Measurements from ENCODE around the gene SIDT1. TPM values are rescaled to one million over a fixed set of nuclear protein-coding genes. Genes with fewer than 3 reads are reported as not detected.

SIDT1 gene
- total RNA-seq, 3 donors from 2014 or later, result 4.8 to 7.0 (median 6.0) TPM

DNA sequence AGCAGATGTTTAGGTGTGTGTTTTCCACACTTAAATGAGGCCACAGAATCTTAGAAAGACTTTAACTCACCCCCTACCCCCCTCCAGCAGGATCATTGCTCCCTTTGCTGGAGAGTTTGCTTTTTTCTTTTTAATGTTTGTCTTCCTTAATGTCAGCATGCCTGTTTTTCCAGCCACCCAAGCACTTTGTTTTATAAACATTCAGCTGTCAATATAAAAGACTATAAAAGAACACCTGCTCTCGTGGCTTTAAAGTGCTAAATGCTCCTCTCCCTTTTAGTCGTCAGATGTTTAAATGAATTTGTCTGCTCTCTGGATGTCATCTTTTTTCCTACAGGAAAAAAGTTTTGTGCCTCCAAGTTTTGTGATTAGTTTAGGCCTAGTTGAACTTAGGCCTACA is 61.7 kb downstream of the SIDT1 start:
- H3K27me3 Mint-ChIP-seq (ENCODE audit: low read depth), result no peaks in the 10 kb centered on the region

DNA sequence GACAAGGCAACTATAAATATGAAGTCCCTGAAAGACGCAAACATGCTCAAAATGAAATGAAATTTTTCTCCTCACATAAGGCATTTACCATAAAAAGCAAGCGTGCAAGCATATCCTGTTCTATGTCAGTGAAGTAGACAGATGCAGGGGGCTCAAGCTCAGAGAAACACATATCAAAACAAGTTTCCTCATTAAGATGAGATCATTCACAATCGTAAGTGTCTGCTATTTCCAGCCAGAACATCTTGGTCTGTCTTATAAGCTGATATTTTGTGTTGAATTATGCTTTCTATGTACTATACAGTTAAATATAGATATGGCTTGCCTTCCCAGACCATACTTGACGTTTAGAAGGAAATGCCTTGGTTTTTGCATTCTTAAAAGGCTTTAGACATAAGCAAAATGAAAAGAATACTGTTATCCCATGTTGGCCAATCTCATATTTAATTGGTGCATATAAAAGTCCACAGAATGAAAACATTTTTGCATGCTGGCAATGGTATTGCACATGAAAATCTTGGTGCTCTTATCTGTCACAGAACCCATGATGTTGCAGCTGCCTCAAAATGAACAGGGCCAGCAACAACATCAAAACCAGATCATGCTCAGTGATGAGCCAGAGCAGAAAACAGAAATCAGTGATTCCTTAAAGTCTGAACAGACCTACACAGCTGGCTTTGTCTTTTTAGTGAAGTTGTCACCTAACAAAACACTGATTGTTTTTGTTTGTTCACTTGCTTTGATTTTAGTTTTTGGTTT is 65.4 kb downstream of the SIDT1 start:
- Mint-ChIP-seq H3K4me3 (no peak overlapping the region), H3K36me3 (ENCODE audit: insufficient read depth) (peaks cover 19% of the 10 kb centered on the region), H3K9me3 (no peaks in the 10 kb centered on the region), H3K4me1 (ENCODE audit: low read depth) (no peaks in the 10 kb centered on the region), H3K27me3 (ENCODE audit: low read depth) (no peaks in the 10 kb centered on the region)
- DNase-seq (no peak), ATAC-seq (no peak)

More for the DNA sequence above, 61.7 kb downstream of the SIDT1 start:
- H3K4me3 Mint-ChIP-seq, result no peak overlapping the region
- H3K36me3 Mint-ChIP-seq (ENCODE audit: insufficient read depth), result peaks cover 26% of the 10 kb centered on the region
- H3K4me1 Mint-ChIP-seq (ENCODE audit: low read depth), result peaks cover 6% of the 10 kb centered on the region
- H3K9me3 Mint-ChIP-seq, result no peaks in the 10 kb centered on the region
- no peak for ATAC-seq
- DNase-seq, result no peak

DNA sequence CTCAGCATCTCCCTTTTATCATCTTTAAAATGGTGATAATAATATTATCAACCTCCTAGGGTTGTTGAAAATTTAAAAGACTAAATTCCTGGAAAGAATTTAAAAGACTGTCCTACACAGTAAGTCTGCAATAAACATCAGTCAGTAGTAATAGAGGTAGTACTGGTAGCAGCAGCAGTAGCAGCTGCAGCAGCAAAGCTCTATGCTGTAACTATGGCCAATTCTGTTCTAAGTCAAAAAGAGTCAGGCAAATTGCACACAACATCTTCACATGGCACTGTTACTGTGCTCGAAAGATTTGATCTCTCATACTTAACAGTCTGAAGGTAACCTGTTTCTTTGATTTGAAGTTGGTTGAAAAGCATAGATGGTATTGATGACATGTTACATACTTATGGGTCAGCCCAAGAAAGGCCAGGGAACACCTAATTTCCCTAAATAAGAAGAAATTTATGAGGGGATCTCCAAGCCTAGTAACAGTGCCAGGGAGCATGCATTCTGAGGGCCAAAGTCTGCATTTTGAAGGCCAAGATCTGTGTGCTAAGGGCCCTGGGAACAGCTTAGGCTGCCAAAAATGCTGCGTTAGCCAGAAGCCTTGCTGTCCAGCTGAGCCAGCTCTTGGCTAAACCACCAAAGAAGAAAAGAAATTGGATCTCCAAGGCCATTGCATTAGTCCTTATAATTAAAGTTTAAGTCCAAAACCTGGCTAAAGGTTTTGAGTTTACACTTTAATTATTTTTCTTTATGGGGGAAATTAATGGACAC is 68.2 kb downstream of the SIDT1 start:
- no peaks in the 10 kb centered on the region for H3K27me3 Mint-ChIP-seq (ENCODE audit: low read depth)
- ATAC-seq, result no peak
- peaks cover 19% of the 10 kb centered on the region for H3K36me3 Mint-ChIP-seq (ENCODE audit: insufficient read depth)
- H3K4me1 Mint-ChIP-seq (ENCODE audit: low read depth), result peaks cover 4% of the 10 kb centered on the region
- no peaks in the 10 kb centered on the region for H3K9me3 Mint-ChIP-seq
- H3K4me3 Mint-ChIP-seq, result no peak overlapping the region
- DNase-seq, result no peak

DNA sequence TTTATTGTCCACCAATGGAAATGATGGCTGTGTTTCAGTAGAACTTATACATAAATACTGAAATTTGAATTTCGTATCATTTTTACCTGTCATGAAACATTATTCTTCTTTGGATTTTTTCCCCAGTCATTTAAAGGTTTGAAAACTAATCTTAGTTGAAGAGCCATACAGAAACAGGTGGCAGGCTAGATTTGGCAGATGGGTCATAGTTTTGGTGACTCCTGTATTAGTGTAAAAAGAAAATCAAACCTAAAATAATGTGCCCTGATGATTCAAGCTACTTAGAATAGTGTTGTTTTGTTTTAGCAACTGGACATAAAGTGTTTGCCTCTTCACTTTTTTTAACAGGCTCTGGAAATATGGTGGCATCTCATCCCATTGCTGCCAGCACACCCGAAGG is 68.9 kb downstream of the SIDT1 start:
- DNase-seq (no peak), ATAC-seq (no peak)
- peaks cover 8% of the 10 kb centered on the region for H3K4me1 Mint-ChIP-seq (ENCODE audit: low read depth)
- no peak overlapping the region for H3K4me3 Mint-ChIP-seq
- peaks cover 19% of the 10 kb centered on the region for H3K36me3 Mint-ChIP-seq (ENCODE audit: insufficient read depth)
- H3K27me3 Mint-ChIP-seq (ENCODE audit: low read depth), result no peaks in the 10 kb centered on the region
- no peaks in the 10 kb centered on the region for H3K9me3 Mint-ChIP-seq

DNA sequence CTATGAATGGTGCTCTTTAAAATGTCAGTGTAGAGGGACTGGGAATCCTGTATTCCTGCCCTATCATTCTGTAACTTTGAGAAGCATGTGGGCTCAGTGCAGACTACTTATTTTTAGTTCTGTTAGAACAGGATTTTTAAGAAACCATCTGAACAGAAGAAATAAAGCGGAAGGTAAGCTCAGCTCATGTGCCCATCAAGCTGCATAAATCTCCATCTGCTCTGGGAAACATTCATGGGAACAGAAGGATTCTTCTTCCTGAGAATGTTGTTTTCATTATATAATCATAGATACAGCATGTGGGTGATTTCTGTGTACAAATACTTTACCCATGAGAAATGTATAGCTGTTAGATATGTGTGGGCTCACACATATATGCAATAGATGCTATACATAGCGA is 69.9 kb downstream of the SIDT1 start:
- H3K27me3 Mint-ChIP-seq (ENCODE audit: low read depth), result no peaks in the 10 kb centered on the region
- no peak overlapping the region for H3K4me3 Mint-ChIP-seq
- peaks cover 18% of the 10 kb centered on the region for H3K4me1 Mint-ChIP-seq (ENCODE audit: low read depth)
- no peak for ATAC-seq
- no peak for DNase-seq
- peaks cover 25% of the 10 kb centered on the region for H3K36me3 Mint-ChIP-seq (ENCODE audit: insufficient read depth)
- H3K9me3 Mint-ChIP-seq, result no peaks in the 10 kb centered on the region

DNA sequence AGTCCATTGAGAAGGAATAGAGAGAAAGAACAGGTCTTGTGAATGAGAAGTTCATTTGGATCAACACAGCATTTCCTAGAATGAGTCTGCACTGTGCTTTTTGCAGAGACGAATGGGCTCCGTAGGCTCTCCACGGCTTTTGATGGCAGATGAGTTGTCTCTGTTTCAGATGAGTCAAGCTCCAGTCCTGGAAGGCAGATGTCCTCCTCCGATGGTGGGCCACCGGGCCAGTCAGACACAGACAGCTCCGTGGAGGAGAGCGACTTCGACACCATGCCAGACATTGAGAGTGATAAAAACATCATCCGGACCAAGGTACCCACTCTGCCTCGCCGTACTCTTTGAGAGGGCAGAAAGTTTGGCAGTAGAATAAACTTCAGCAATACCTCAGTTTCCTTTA is 70.5 kb downstream of the SIDT1 start:
- Mint-ChIP-seq H3K4me3 (no peak overlapping the region), H3K27me3 (ENCODE audit: low read depth) (no peaks in the 10 kb centered on the region), H3K36me3 (ENCODE audit: insufficient read depth) (peaks cover 30% of the 10 kb centered on the region), H3K4me1 (ENCODE audit: low read depth) (peaks cover 19% of the 10 kb centered on the region), H3K9me3 (no peaks in the 10 kb centered on the region)
- no peak for ATAC-seq
- DNase-seq, result no peak

DNA sequence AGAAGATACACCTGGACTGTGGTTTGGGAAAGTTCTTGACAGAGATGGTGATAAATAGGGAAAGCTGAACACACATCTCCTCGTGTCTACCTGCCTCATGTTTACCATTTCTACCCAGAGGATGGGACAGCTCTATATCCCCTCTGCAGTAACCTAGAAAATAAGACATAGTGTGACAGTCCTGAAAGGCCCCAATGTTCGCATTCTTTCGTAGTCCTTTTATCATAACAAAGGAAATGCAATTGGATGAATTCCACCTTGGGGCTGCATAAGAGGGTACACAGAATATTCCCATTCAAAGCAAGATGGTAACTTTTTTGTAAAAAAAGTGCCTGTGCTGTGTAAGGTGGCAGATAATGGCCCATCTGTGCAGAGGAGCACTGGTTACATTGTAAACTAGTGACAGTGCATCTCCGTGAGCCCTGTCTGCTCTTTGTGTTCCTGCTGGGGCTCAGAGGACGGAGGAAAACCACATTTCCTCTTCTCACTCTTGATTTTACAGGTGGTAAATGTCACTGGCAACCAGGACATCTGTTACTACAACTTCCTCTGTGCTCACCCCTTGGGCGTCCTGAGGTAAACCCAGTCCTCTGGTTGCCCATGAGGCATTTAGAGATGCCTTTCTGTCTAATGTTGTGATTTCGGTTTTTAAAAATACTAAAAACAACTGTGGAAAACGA is 74.3 kb downstream of the SIDT1 start:
- DNase-seq (no peak), ATAC-seq (peak; percentile 88 to 90)
- Mint-ChIP-seq H3K4me3 (no peak overlapping the region), H3K27me3 (ENCODE audit: low read depth) (no peaks in the 10 kb centered on the region), H3K36me3 (ENCODE audit: insufficient read depth) (peaks cover 50% of the 10 kb centered on the region), H3K4me1 (ENCODE audit: low read depth) (peaks cover 23% of the 10 kb centered on the region), H3K9me3 (no peaks in the 10 kb centered on the region)

DNA sequence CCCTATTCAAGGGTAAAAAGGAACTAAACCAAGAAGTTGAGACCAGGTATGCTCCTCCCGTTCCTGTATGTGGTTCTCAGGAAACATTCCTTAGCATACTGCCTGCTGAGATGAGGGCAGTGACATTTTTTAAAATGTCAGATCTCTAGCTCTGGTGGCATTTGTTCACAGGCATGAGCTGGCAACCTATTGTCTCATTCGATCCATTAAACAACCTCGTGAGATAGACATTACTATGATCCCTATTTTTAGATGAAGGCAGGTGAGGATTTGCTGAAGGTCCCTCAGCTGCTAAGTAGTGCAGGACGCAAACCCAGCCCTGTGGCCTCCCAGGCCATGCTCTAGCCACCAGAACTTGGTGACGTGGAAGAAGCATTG is 74.9 kb downstream of the SIDT1 start:
- Mint-ChIP-seq H3K4me3 (no peak overlapping the region), H3K4me1 (ENCODE audit: low read depth) (peaks cover 23% of the 10 kb centered on the region), H3K36me3 (ENCODE audit: insufficient read depth) (peaks cover 52% of the 10 kb centered on the region), H3K9me3 (no peaks in the 10 kb centered on the region), H3K27me3 (ENCODE audit: low read depth) (no peaks in the 10 kb centered on the region)
- no peak for ATAC-seq
- no peak for DNase-seq

DNA sequence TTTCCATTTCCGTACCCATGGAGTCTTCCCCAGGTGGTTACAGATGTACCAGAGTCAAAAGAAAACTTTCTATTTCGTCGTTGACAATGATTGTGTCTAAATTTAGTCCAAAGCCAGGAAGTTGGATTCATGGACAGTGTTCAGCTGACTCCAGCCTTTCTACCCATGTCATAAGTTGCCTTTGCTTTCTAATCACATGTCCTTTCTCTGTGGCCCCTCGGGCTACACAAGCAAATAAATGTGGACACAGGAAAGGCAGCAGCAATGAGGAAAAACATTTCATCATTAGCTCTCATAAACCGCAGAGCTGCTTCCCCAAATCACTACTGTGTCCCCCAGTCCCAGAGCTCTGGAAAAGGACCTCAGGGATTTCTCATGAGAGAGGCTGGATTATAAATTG is 82.0 kb downstream of the SIDT1 start:
- Mint-ChIP-seq H3K36me3 (ENCODE audit: insufficient read depth) (peaks cover 38% of the 10 kb centered on the region), H3K9me3 (no peaks in the 10 kb centered on the region), H3K27me3 (ENCODE audit: low read depth) (no peaks in the 10 kb centered on the region), H3K4me3 (no peak overlapping the region), H3K4me1 (ENCODE audit: low read depth) (no peaks in the 10 kb centered on the region)
- DNase-seq, result no peak
- no peak for ATAC-seq

DNA sequence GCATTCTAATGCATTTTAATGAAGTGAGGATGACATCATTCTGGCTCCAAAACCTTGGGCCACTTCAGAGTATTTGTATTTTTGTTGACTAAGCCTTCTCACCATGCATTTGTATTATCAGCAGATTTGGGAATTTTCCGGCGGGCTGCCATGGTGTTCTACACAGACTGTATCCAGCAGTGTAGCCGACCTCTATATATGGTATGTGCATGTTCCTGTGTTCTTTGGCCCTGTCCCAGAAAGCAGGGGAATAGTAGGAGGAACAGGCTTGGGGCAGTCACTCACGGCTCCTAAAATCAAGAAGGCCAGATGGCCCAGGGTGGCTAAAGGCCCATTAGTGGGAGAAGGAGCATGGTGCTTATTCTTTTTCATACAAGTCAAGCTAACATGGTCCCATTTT is 83.6 kb downstream of the SIDT1 start:
- no peak for ATAC-seq
- no peak overlapping the region for H3K4me3 Mint-ChIP-seq
- H3K9me3 Mint-ChIP-seq, result no peaks in the 10 kb centered on the region
- DNase-seq, result no peak
- H3K27me3 Mint-ChIP-seq (ENCODE audit: low read depth), result no peaks in the 10 kb centered on the region
- no peaks in the 10 kb centered on the region for H3K4me1 Mint-ChIP-seq (ENCODE audit: low read depth)
- peaks cover 32% of the 10 kb centered on the region for H3K36me3 Mint-ChIP-seq (ENCODE audit: insufficient read depth)

DNA sequence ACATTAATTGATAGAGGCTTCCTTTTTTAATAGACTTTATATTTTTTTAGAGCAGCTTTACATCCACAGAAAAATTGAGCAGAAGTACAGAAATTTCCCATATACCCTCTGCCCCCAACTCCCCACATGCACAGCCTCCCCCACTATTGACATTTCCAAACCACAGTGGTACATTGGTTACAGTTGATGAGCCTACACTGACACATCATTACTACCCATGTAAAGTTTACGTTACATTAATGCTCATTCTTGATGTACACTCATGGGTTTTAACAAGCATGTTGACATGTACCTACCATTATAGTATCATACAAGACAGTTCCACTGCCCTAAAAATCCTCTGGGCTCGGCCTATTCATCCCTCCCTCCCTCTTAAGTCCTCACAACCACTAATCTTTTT is 85.4 kb downstream of the SIDT1 start:
- H3K36me3 Mint-ChIP-seq (ENCODE audit: insufficient read depth), result peaks cover 25% of the 10 kb centered on the region
- no peaks in the 10 kb centered on the region for H3K27me3 Mint-ChIP-seq (ENCODE audit: low read depth)
- no peaks in the 10 kb centered on the region for H3K9me3 Mint-ChIP-seq
- no peak overlapping the region for H3K4me3 Mint-ChIP-seq
- DNase-seq (no peak), ATAC-seq (no peak)
- H3K4me1 Mint-ChIP-seq (ENCODE audit: low read depth), result no peaks in the 10 kb centered on the region

DNA sequence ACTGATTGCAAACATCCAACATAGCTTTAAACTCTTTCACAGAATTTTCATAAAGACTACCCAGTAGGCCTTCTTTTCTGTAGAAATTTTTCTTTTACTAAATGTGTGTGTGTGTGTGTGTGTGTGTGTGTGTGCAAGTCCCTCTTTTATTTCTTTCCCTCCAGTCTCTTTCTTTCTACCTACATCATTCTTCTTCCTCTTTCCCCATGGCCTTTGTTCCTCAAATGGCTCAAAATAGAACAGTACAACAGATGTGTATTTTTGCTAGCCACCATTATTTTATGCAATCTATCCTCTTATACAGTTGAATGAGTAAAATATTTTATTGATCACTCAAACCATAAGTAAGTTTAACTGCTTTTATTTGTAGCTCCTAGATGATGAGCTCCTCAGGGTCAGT is 87.7 kb downstream of the SIDT1 start:
- Mint-ChIP-seq H3K36me3 (ENCODE audit: insufficient read depth) (peaks cover 29% of the 10 kb centered on the region), H3K4me1 (ENCODE audit: low read depth) (no peaks in the 10 kb centered on the region), H3K27me3 (ENCODE audit: low read depth) (no peaks in the 10 kb centered on the region), H3K9me3 (no peaks in the 10 kb centered on the region), H3K4me3 (no peak overlapping the region)
- ATAC-seq (no peak), DNase-seq (no peak)

DNA sequence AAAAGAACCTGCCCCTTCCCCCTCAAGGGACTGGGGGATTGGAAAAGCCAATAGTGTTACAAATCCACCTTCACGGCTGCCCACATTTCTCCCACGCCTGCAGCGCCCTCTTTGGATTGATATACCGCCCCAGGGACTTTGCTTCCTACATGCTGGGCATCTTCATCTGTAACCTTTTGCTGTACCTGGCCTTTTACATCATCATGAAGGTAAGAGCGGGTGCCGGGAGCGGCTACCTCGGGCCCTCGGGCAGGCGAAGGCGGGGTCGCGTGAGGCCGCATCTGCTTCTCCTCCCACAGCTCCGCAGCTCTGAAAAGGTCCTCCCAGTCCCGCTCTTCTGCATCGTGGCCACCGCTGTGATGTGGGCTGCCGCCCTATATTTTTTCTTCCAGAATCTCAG is 91.0 kb downstream of the SIDT1 start:
- Mint-ChIP-seq H3K36me3 (ENCODE audit: insufficient read depth) (peaks cover 35% of the 10 kb centered on the region), H3K27me3 (ENCODE audit: low read depth) (no peaks in the 10 kb centered on the region), H3K4me3 (no peak overlapping the region), H3K4me1 (ENCODE audit: low read depth) (no peaks in the 10 kb centered on the region), H3K9me3 (no peaks in the 10 kb centered on the region)
- no peak for ATAC-seq
- DNase-seq, result no peak

DNA sequence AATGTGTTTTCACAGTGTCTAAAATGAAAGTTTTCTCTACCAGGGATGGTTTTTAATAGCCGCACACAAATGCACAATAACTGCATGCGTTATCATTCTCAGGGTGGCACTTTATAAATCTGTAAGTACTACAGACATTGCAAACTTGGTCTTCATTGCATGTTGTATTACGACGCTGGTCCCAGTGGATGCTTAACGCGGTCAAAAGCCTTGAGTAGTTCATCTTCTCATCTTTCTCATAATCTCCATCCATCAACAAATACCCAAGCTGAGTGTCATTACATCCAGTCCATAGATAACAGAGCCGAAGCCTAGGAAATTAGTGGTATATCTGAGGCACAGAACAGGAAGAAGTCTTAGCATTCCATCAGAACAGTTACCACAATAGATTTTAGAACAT is 91.5 kb downstream of the SIDT1 start:
- H3K4me1 Mint-ChIP-seq (ENCODE audit: low read depth), result no peaks in the 10 kb centered on the region
- DNase-seq (no peak), ATAC-seq (no peak)
- H3K36me3 Mint-ChIP-seq (ENCODE audit: insufficient read depth), result peaks cover 35% of the 10 kb centered on the region
- H3K4me3 Mint-ChIP-seq, result no peak overlapping the region
- no peaks in the 10 kb centered on the region for H3K9me3 Mint-ChIP-seq
- H3K27me3 Mint-ChIP-seq (ENCODE audit: low read depth), result no peaks in the 10 kb centered on the region

DNA sequence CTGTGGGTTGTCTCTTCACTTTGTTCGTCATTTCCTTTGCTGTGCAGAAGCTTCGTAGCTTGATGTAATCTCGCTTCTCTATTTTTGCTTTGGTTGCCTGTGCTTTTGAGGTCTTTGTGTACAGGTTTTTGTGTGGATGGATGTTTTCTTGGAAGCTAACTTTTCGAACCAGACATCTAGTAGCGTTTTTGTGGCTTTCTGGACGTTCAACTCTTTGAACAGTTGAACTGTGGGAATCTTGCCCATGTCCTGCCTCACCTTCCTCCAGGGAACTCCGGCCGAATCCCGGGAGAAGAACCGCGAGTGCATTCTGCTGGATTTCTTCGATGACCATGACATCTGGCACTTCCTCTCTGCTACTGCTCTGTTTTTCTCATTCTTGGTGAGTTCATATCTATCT is 93.5 kb downstream of the SIDT1 start:
- DNase-seq, result no peak
- H3K9me3 Mint-ChIP-seq, result no peaks in the 10 kb centered on the region
- no peaks in the 10 kb centered on the region for H3K4me1 Mint-ChIP-seq (ENCODE audit: low read depth)
- no peak for ATAC-seq
- no peaks in the 10 kb centered on the region for H3K27me3 Mint-ChIP-seq (ENCODE audit: low read depth)
- no peak overlapping the region for H3K4me3 Mint-ChIP-seq
- H3K36me3 Mint-ChIP-seq (ENCODE audit: insufficient read depth), result peaks cover 40% of the 10 kb centered on the region

All from activated T-cell treated with anti-CD3 and anti-CD28 coated beads, Interleukin-2, amount 50 U/mL, for 4 hours (primary cell).